Measurements from ENCODE around the gene DCAF11. TPM values are rescaled to one million over a fixed set of nuclear protein-coding genes. Genes with fewer than 3 reads are reported as not detected.
"Not testable (repeated sequence)": the region's sequence is repeated elsewhere in the genome, so short reads cannot be mapped to it uniquely, and the experiment has no call there.

Gene DCAF11
- total RNA-seq, 2 experiments from 2014 or later, result 106 to 116 TPM

GRCh38 chr14:24103451-24103850 lies 11.1 kb upstream of the DCAF11 start:
- H3K36me3 Mint-ChIP-seq (ENCODE audit: low read depth), result peaks cover 46% of the 10 kb centered on the region

GRCh38 chr14:24105609-24106239 lies 8.9 kb upstream of the DCAF11 start:
- H3K9me3 Mint-ChIP-seq, POLR2A ChIA-PET, H3K27me3 Mint-ChIP-seq, H3K4me3 Mint-ChIP-seq, DNase-seq: not testable (repeated sequence)
- H3K27ac Mint-ChIP-seq, result peak overlapping the region; percentile 72
- H3K36me3 Mint-ChIP-seq (ENCODE audit: low read depth), result peaks cover 29% of the 10 kb centered on the region
- H3K4me1 Mint-ChIP-seq, result peaks cover 37% of the 10 kb centered on the region
- CTCF ChIA-PET, result interaction anchor here (0.8 to 9.3 kb wide), 3 partner anchors 12 to 26 kb away, joined by 3 to 138 read pairs (median 4); partner anchors contain the start of gene PCK2

More at GRCh38 chr14:24103451-24103850, 11.1 kb upstream of the DCAF11 start:
- POLR2A ChIA-PET, result no interaction called here
- H3K4me3 Mint-ChIP-seq, result no peak overlapping the region
- no peaks in the 10 kb centered on the region for H3K9me3 Mint-ChIP-seq
- no peak overlapping the region for H3K27ac Mint-ChIP-seq
- CTCF ChIA-PET, result interaction anchor here (1.0 to 9.3 kb wide), 4 partner anchors 9 to 58 kb away, joined by 3 to 138 read pairs (median 6); partner anchors contain the start of genes IRF9 and PCK2
- H3K4me1 Mint-ChIP-seq, result peaks cover 22% of the 10 kb centered on the region
- H3K27me3 Mint-ChIP-seq, result no peaks in the 10 kb centered on the region
- no peak for DNase-seq

- H3K27ac Mint-ChIP-seq, result no peak overlapping the region
These were observed 7.8 kb upstream of the DCAF11 start for GRCh38 chr14:24106672-24107271.

GRCh38 chr14:24108336-24108874 lies 6.2 kb upstream of the DCAF11 start:
- ChIA-PET CTCF (interaction anchor here (0.5 to 9.3 kb wide), 37 partner anchors 8 to 1098 kb away, joined by 3 to 138 read pairs (median 3); partner anchors contain the start of genes CARMIL3, DHRS4L2, EMC9 and IRF9), POLR2A (interaction anchor here (0.9 to 1.1 kb wide), 3 partner anchors 14 to 138 kb away, joined by 3 to 13 read pairs (median 4); partner anchors contain the start of gene PCK2)
- no peaks in the 10 kb centered on the region for H3K9me3 Mint-ChIP-seq
- DNase-seq, result no peak
- no peaks in the 10 kb centered on the region for H3K27me3 Mint-ChIP-seq
- H3K4me1 Mint-ChIP-seq, result peaks cover 44% of the 10 kb centered on the region
- H3K36me3 Mint-ChIP-seq (ENCODE audit: low read depth), result peaks cover 19% of the 10 kb centered on the region
- peak overlapping the region; percentile 96 for H3K27ac Mint-ChIP-seq
- no peak overlapping the region for H3K4me3 Mint-ChIP-seq

More at GRCh38 chr14:24106672-24107271, 7.8 kb upstream of the DCAF11 start:
- DNase-seq, result no peak
- no peaks in the 10 kb centered on the region for H3K27me3 Mint-ChIP-seq
- peaks cover 25% of the 10 kb centered on the region for H3K36me3 Mint-ChIP-seq (ENCODE audit: low read depth)
- ChIA-PET POLR2A (interaction anchor here (0.6 kb wide), 2 partner anchors 8 to 55 kb away, joined by 3 to 4 read pairs; no protein-coding TSS in a partner anchor), CTCF (interaction anchor here (1.2 to 9.3 kb wide), 3 partner anchors 13 to 54 kb away, joined by 4 to 138 read pairs (median 33); partner anchors contain the start of genes IRF9 and PCK2)
- H3K9me3 Mint-ChIP-seq, result no peaks in the 10 kb centered on the region
- no peak overlapping the region for H3K4me3 Mint-ChIP-seq
- H3K4me1 Mint-ChIP-seq, result peaks cover 42% of the 10 kb centered on the region

- H3K4me1 Mint-ChIP-seq, result peaks cover 44% of the 10 kb centered on the region
- peaks cover 11% of the 10 kb centered on the region for H3K36me3 Mint-ChIP-seq (ENCODE audit: low read depth)
- ChIA-PET CTCF (interaction anchor here (0.6 to 9.3 kb wide), 13 partner anchors 12 to 853 kb away, joined by 3 to 138 read pairs (median 6); partner anchors contain the start of genes EMC9, FITM1, IRF9 and PCK2), POLR2A (interaction anchor here (0.6 to 1.0 kb wide), 2 partner anchors 31 to 1050 kb away, joined by 3 to 4 read pairs; partner anchors contain the start of gene EMC9)
- DNase-seq, result no peak
- H3K4me3 Mint-ChIP-seq, result no peak overlapping the region
- H3K27me3 Mint-ChIP-seq, result no peaks in the 10 kb centered on the region
- no peaks in the 10 kb centered on the region for H3K9me3 Mint-ChIP-seq
- no peak overlapping the region for H3K27ac Mint-ChIP-seq
These were observed 4.5 kb upstream of the DCAF11 start for GRCh38 chr14:24110060-24110459.

GRCh38 chr14:24110523-24110922 lies 4.1 kb upstream of the DCAF11 start:
- Mint-ChIP-seq H3K27me3 (no peaks in the 10 kb centered on the region), H3K36me3 (ENCODE audit: low read depth) (peaks cover 13% of the 10 kb centered on the region), H3K27ac (no peak overlapping the region), H3K4me3 (no peak overlapping the region), H3K9me3 (no peaks in the 10 kb centered on the region), H3K4me1 (peaks cover 49% of the 10 kb centered on the region)
- DNase-seq, result no peak
- POLR2A ChIA-PET, result interaction anchor here (0.6 to 1.0 kb wide), 2 partner anchors 31 to 1050 kb away, joined by 3 to 4 read pairs; partner anchors contain the start of gene EMC9
- CTCF ChIA-PET, result interaction anchor here (0.7 to 9.3 kb wide), 10 partner anchors 14 to 168 kb away, joined by 3 to 138 read pairs (median 7); partner anchors contain the start of genes FITM1, IRF9, PCK2 and PSME1

- Mint-ChIP-seq H3K27me3 (no peaks in the 10 kb centered on the region), H3K4me3 (peak overlapping the region; percentile 100), H3K4me1 (peaks cover 53% of the 10 kb centered on the region), H3K9me3 (no peaks in the 10 kb centered on the region), H3K27ac (peak overlapping the region; percentile 99), H3K36me3 (ENCODE audit: low read depth) (peaks cover 33% of the 10 kb centered on the region)
- ChIA-PET CTCF (interaction anchor here (0.5 to 2.7 kb wide), 6 partner anchors 19 to 246 kb away, joined by 3 to 23 read pairs (median 6); partner anchors contain the start of gene IRF9), POLR2A (interaction anchor here (0.8 to 2.3 kb wide), 5 partner anchors 18 to 48 kb away, joined by 3 to 11 read pairs (median 5); partner anchors contain the start of genes EMC9, IRF9, PCK2 and PSME1)
- no peak for DNase-seq
These were observed 1.2 kb upstream of the DCAF11 start for GRCh38 chr14:24113379-24113800.

- peak; percentile 89 for DNase-seq
- Mint-ChIP-seq H3K36me3 (ENCODE audit: low read depth) (peaks cover 39% of the 10 kb centered on the region), H3K4me3 (peak overlapping the region; percentile 100), H3K27me3 (no peaks in the 10 kb centered on the region), H3K4me1 (peaks cover 53% of the 10 kb centered on the region), H3K9me3 (no peaks in the 10 kb centered on the region), H3K27ac (peak overlapping the region; percentile 99)
- ChIA-PET POLR2A (interaction anchor here (0.5 to 2.3 kb wide), 11 partner anchors 19 to 129 kb away, joined by 3 to 11 read pairs (median 5); partner anchors contain the start of genes CHMP4A, EMC9, IRF9 and PCK2), CTCF (interaction anchor here (0.5 to 3.2 kb wide), 20 partner anchors 12 to 318 kb away, joined by 3 to 23 read pairs (median 6); partner anchors contain the start of genes DHRS4, EMC9, IPO4 and IRF9)
These were observed 611 bp upstream of the DCAF11 start for GRCh38 chr14:24113801-24114531.

- H3K36me3 Mint-ChIP-seq (ENCODE audit: low read depth), result peaks cover 51% of the 10 kb centered on the region
- no peak for DNase-seq
These were observed 998 bp downstream of the DCAF11 start for GRCh38 chr14:24115422-24116127.

GRCh38 chr14:24116128-24116814 lies 1.7 kb downstream of the DCAF11 start:
- peak overlapping the region; percentile 100 for H3K4me3 Mint-ChIP-seq
- peaks cover 42% of the 10 kb centered on the region for H3K4me1 Mint-ChIP-seq
- peak overlapping the region; percentile 99 for H3K27ac Mint-ChIP-seq
- no peaks in the 10 kb centered on the region for H3K9me3 Mint-ChIP-seq
- DNase-seq, result no peak
- no peaks in the 10 kb centered on the region for H3K27me3 Mint-ChIP-seq
- POLR2A ChIA-PET, result no interaction called here
- H3K36me3 Mint-ChIP-seq (ENCODE audit: low read depth), result peaks cover 58% of the 10 kb centered on the region
- CTCF ChIA-PET, result interaction anchor here (0.7 to 3.2 kb wide), 10 partner anchors 11 to 385 kb away, joined by 3 to 16 read pairs (median 5); partner anchors contain the start of genes EMC9, IPO4, IRF9 and PSME1

More at GRCh38 chr14:24115422-24116127, 998 bp downstream of the DCAF11 start:
- Mint-ChIP-seq H3K27me3 (no peaks in the 10 kb centered on the region), H3K4me1 (peaks cover 48% of the 10 kb centered on the region), H3K4me3 (peak overlapping the region; percentile 100), H3K9me3 (no peaks in the 10 kb centered on the region), H3K27ac (peak overlapping the region; percentile 99)
- CTCF ChIA-PET, result interaction anchor here (0.7 to 3.2 kb wide), 19 partner anchors 11 to 763 kb away, joined by 3 to 23 read pairs (median 6); partner anchors contain the start of genes DHRS4, EMC9, IPO4 and IRF9
- POLR2A ChIA-PET, result interaction anchor here (0.5 to 2.3 kb wide), 5 partner anchors 9 to 46 kb away, joined by 3 to 11 read pairs (median 7); partner anchors contain the start of genes IRF9, PCK2, PSME1 and PSME2
